Measurements from ENCODE around the gene GLYATL3.

The GLYATL3 gene

GRCh38 chr6:49514571-49515484, 15.1 kb downstream of the GLYATL3 start:
- DNase-seq, result no peak

GRCh38 chr6:49515485-49516146, 15.9 kb downstream of the GLYATL3 start:
- no peak for DNase-seq

- no peak for DNase-seq
Observed at GRCh38 chr6:49516147-49516505, 16.4 kb downstream of the GLYATL3 start.

GRCh38 chr6:49517919-49518318, 18.2 kb downstream of the GLYATL3 start:
- DNase-seq, result no peak

- DNase-seq, result no peak
Observed at GRCh38 chr6:49519660-49520059, 19.9 kb downstream of the GLYATL3 start.

GRCh38 chr6:49522710-49523593, 23.2 kb downstream of the GLYATL3 start:
- no peak for DNase-seq

- no peak for DNase-seq
Observed at GRCh38 chr6:49523901-49524300, 24.2 kb downstream of the GLYATL3 start.

GRCh38 chr6:49524541-49524940, 24.8 kb downstream of the GLYATL3 start:
- DNase-seq, result no peak

- DNase-seq, result no peak
Observed at GRCh38 chr6:49526598-49526997, 26.9 kb downstream of the GLYATL3 start.

- no peak for DNase-seq
Observed at GRCh38 chr6:49527320-49527719, 27.6 kb downstream of the GLYATL3 start.

GRCh38 chr6:49528571-49528970, 28.8 kb downstream of the GLYATL3 start:
- no peak for DNase-seq

- DNase-seq, result no peak
Observed at GRCh38 chr6:49530141-49530776, 30.5 kb downstream of the GLYATL3 start.

GRCh38 chr6:49531774-49532569, 32.2 kb downstream of the GLYATL3 start:
- peak; percentile 77 for DNase-seq

- DNase-seq, result no peak
Observed at GRCh38 chr6:49535795-49536194, 36.1 kb downstream of the GLYATL3 start.

- DNase-seq, result no peak
Observed at GRCh38 chr6:49539102-49539501, 39.4 kb downstream of the GLYATL3 start.

- DNase-seq, result no peak
Observed at GRCh38 chr6:49540614-49541013, 40.9 kb downstream of the GLYATL3 start.

GRCh38 chr6:49541210-49541724, 41.5 kb downstream of the GLYATL3 start:
- DNase-seq, result peak; percentile 84

- DNase-seq, result peak; percentile 33
Observed at GRCh38 chr6:49541936-49542335, 42.2 kb downstream of the GLYATL3 start.

- no peak for DNase-seq
Observed at GRCh38 chr6:49543087-49543858, 43.5 kb downstream of the GLYATL3 start.

GRCh38 chr6:49546331-49546730, 46.6 kb downstream of the GLYATL3 start:
- DNase-seq, result no peak

Measured in kidney glomerular epithelial cell (primary cell).